ENCODE data around the gene PUS1.

DNA sequence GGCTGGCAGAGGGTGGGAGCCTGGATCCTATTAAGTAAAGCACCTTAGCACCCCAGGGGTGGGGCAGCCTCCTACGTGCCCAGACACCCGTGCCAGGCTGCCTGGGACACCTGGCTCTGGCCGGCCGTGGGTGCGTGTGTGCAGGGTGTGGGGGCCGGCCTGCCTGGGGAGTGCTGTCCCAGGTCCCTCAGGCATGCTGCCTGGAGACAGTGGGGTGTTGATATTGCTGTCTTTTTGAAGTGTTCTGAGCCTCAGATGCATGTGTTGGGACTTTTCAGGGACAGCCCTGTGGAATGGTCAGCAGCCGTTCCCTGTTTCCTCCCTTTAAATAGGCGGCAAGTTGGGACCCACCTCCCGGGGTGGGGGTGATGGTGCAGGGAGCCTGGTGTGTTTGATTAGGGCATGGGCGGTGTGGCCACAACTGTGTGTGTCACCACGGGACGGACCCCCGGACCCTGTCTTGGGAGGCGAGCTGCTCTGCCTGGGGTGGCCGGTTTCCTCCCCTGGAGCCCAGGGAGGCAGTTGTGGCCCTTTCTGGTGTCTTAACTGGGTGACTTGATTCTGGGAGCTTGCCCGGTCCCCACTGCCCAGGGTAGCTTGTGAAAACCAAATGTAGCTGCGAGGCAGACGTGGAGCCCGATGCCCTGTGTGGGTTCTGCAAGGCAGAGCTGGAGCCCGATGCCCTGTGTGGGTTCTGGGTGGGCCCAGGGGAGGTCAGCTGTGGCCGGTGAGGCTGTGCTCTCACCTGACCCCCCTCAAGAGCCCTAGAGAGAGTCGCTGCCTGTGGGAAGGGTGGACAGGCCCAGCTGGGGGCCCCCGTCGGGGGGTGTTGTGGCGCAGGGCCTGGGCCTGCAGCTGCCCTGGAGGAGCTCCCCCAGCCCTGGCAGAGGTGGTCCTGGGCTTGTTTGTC is 26.5 kb upstream of the PUS1 start:
- TF ChIP-seq, protein P1, sequence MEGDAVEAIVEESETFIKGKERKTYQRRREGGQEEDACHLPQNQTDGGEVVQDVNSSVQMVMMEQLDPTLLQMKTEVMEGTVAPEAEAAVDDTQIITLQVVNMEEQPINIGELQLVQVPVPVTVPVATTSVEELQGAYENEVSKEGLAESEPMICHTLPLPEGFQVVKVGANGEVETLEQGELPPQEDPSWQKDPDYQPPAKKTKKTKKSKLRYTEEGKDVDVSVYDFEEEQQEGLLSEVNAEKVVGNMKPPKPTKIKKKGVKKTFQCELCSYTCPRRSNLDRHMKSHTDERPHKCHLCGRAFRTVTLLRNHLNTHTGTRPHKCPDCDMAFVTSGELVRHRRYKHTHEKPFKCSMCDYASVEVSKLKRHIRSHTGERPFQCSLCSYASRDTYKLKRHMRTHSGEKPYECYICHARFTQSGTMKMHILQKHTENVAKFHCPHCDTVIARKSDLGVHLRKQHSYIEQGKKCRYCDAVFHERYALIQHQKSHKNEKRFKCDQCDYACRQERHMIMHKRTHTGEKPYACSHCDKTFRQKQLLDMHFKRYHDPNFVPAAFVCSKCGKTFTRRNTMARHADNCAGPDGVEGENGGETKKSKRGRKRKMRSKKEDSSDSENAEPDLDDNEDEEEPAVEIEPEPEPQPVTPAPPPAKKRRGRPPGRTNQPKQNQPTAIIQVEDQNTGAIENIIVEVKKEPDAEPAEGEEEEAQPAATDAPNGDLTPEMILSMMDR (conservative IDR thresholded peaks at IDR 0.05; ENCODE audit: low read depth, low read length), result no peak
- no peak for TF ChIP-seq EZH2 (IDR thresholded peaks at IDR 0.05; ENCODE audit: borderline replicate concordance, low read depth, low read length, poor library complexity, severe bottlenecking)

Data from A673 (cell line).